Eye (tissue), 1 donor: ENCODE data around the gene KIAA0930.
"Not testable (repeated sequence)": the region's sequence is repeated elsewhere in the genome, so short reads cannot be mapped to it uniquely, and the experiment has no call there.

Source experiments
- DNase-seq: peaks from one replicate; pipeline ENCODE4 v3.0.0-alpha.2; 2015

Gene KIAA0930

DNA sequence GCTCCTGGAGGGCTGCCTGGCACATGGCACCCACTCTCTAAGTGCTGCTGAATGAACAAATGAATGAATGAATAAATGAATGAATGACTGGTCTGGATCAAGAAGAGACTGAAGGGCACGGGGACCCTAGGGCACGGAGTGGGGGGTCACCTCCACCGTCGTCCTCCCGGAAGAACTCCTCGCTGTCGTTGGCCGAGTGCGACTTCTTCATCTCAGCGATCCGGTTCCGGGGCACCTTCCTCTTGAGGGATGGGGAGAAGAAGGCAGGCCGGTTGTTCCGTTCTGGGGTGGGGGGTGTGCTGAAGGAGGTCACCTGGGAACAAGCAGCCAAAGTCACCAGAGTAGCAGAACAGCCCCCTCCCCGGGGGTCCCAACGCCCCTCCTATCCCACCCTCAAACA lies 41.0 kb downstream of the KIAA0930 start:
- no peak for DNase-seq

DNA sequence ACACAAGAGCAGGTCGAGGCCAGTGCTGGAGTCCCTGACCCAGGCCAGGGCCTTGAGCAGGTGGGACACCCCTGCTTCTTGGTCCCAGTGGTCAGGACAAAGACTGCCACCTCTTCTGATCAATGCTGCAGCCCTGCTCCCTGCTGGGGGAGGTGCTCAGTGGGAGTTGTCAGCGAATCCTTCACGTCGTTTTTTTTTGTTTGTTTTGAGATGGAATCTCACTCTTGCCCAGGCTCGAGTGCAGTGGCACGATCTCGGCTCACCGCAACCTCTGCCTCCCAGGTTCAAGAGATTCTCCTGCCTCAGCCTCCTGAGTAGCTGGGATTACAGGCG lies 42.3 kb downstream of the KIAA0930 start:
- no peak for DNase-seq

DNA sequence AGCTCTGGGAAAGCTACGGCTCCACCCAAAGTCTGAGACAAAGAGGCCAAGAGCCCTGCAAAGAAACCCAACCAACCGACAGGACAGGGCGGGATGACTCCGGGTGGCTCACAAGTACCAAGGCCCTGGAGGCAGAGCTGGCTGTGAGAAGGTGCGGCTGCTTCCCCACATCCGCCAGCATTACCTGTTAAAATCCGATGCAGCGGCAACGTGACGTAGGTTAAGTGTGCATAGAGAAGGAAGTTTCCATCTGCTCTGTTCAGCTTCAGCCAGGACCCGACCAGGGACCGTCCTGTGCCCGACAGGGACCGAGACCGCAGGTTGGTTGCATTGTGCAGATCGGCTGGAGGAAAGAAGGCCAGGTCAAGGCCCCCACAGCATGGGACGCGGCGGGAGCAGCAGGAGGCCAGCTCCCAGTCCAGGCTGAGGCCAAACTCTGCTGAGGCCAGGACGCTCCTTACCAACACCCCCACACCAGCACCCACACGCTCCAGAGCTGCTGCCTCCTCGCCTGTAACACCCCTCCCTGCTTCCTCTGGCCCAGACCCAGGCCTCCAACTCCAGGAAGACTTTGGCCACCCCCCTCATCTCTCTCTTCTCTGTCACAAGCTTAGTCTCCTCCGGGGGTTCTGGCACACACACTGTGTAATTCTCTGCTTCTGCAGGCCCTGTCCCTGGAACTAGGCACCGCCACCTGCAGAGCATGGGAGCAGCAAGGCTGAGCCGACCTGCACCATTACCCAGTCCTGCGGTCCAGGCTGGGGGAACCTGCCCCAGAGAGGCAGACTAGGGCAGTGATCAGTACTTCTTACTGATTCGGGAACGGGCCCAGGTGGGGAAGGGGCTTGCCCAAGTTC lies 42.9 kb downstream of the KIAA0930 start:
- no peak for DNase-seq

- no peak for DNase-seq
Measured at GRCh38 chr22:45196926-45197605, 43.6 kb downstream of the KIAA0930 start.

DNA sequence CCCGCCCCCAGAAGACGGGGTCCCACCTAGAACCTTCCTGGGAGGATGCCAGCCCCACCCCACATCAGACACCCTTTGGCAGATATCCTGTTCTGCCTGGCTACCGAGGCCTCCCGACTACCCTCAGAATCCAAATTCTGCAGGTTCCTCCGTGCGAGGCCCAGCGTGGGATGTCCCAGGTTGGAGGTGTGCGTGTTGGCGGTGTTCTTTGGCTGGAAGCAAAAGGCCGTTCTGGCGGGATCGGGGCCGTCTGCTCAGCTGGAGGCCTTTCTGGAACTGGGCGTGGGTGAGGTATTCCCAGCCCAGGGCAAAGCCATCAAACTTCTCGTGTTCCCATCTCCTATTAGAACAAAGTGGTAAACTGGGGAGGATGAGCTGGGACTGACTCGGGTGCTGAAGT lies 44.4 kb downstream of the KIAA0930 start:
- DNase-seq: no peak

DNA sequence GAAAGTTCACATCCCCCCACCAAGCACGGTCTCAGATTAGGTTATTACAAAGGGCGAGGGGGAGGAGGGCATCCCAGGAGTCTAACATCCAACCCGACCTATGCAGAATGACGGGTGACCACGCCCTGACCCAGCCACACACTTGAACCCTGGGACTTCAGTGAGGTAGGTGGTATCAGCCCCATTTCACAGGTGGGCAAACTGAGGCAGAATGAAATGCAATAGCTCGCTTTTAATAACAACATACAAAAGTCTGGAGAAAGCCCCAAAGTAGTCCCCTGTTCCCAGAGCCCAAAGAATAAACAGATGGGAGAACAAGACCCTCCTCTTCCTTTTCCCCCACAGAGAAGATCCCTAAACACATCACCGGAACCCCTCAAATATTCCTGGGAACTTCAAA lies 45.1 kb downstream of the KIAA0930 start:
- DNase-seq: no peak

DNA sequence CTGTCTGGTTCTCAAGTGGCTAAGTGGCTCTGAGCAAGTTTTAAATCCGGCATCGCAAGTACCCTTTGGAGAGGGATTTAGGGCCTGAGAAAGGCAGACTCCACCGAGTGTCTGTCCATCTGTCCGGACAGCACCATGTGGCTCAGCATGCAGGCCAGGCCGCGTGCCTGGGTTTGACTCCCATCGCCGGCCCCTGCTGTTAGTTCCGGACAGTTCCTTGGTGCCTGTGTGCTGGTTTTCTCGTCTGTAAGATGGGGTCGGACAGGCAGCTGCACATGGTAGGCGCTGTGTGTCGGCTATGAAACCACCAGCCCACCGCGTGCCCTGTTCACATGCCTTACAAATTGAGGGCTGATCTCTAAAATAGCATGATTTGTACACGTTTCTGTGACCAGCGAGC lies 46.0 kb downstream of the KIAA0930 start:
- DNase-seq: no peak

DNA sequence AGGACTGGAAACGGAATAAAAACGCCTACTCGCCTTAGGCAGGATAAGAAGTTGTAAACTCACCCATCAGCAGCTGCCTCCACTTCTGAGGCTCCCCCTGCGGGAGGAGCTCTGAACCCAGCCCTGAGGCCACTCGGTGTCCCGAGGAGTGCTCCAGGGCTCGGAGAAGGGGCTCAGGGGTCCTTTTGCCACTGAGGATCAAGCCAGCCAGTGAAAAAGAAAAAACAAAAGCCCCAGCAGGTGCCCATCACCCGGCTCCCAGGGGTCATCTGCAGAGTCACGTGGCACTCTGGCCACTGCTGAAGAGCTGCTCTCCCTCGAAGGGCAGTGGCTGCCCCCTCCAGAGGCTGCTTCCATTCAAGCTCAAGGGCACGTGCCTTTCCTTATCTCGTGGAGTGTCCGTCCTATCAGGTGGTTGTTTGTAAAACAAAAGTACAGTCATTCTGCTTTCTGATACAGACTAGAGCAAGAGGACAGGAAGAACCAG lies 48.0 kb downstream of the KIAA0930 start:
- DNase-seq: peak; percentile 34

DNA sequence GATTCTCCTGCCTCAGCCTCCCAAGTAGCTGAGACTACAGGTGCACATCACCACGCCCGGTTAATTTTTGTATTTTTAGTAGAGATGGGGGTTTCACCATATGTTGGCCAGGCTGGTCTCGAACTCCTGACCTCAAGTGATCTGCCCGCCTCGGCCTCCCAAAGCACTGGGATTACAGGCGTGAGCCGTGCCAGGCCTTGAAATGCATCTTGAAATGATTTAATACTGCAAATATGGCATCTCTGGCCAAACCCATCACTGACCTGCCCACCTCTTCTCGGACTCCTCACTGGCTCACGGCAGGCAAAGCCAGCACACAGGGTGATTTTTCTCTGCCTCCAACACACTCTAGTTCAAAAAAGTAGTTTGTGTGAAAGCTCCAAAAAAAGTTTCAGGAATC lies 48.9 kb downstream of the KIAA0930 start:
- not testable (repeated sequence) for DNase-seq

- no peak for DNase-seq
Measured at GRCh38 chr22:45190202-45190872, 50.4 kb downstream of the KIAA0930 start.

DNA sequence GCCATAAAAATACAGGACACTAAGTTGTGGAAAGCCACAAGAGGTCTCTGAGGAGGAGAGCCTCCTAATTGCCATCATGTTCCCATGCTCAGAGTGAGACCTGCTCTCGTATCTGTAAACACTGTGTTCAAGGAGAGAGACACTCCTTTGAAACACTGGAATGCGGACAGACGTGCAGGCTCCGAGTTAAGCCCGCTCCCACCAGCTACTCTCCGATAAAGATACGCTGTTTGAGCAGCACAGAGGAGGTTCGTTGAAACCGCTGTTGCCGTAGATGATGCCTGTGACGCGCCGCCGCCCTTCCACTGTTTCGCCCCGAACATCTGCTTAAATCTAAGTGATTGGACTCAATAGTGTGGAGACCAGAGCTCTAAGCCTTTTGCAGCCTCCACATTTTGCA lies 51.9 kb downstream of the KIAA0930 start:
- no peak for DNase-seq

- DNase-seq: no peak
Measured at GRCh38 chr22:45187891-45188290, 52.8 kb downstream of the KIAA0930 start.

- no peak for DNase-seq
Measured at GRCh38 chr22:45185718-45186514, 54.8 kb downstream of the KIAA0930 start.

GRCh38 chr22:45183974-45184373 lies 56.7 kb downstream of the KIAA0930 start:
- no peak for DNase-seq

DNA sequence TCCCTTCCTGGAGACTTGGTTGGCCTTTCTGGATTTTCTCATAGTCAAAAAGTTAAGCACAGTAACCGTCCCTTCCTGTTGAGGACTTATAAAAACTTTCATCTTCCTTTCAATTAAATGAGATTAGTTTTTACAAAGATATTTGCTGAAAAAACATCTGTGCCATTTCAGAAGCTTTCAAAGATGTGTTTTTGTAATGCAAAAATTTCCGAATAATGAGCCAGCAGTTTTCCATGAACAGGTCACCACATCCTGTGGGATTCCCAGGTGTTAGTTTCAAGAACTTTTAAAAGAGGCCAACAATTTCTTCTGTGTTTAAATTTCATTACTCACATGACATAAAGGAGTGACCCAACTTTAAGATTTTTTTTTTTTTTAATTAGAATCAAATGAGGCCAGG lies 58.9 kb downstream of the KIAA0930 start:
- no peak for DNase-seq

DNA sequence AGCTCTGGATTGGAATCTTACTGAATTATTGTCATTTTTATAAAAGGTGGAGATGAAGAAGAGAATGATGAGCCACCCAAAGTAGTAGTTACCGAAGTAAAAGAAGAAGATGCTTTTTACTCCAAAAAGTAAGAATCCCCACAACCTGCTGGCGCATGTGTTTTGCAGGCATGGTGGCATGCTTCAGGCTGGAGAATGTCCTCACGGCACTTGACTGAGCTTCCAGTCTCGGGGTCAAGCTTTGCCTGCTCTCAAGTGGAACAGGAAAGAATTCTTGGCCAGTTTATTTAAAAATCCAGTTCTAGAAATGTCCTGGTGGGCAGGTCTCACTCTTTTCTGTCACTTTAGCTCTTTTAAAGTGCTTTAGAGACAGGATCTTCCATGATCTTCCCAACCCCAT lies 59.5 kb downstream of the KIAA0930 start:
- DNase-seq: no peak

- DNase-seq: no peak
Measured at GRCh38 chr22:45180146-45180679, 60.5 kb downstream of the KIAA0930 start.

DNA sequence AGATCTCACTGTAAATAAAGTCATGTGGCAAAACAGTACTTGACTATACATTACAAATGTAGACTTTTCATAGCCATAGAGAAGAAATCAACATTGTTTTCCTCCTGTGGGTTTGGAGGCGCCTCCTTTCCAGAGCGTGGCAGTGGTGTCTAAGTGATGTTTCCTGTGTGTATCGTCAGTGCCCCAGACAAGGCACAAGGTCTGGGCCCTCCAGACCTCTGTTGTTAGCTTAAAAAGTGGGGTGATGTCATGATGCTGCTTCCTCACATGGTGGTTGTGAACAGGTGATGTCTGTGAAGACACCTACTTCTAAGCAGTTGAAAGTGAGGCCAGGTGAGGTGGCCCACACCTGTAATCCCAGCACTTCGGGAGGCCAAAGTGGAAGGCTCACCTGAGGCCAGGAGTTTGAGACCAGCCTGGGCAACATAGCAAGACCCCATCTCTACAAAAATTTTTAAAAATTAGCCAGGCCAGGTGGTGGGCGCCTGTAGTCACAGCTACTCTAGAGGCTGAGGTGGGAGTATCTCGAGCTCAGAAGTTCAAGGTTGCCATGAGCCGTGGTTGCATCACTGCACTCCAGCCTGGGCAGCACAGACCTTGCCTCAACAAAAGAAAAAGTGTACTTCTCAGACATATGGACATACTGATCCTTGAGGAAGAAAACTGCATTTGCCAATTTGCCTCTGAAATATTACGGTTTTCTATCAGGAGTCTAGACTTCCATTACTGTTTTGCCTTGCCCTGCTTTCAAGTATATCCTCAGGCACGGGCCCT lies 61.2 kb downstream of the KIAA0930 start:
- DNase-seq: no peak

- no peak for DNase-seq
Measured at GRCh38 chr22:45172881-45173585, 67.7 kb downstream of the KIAA0930 start.

DNA sequence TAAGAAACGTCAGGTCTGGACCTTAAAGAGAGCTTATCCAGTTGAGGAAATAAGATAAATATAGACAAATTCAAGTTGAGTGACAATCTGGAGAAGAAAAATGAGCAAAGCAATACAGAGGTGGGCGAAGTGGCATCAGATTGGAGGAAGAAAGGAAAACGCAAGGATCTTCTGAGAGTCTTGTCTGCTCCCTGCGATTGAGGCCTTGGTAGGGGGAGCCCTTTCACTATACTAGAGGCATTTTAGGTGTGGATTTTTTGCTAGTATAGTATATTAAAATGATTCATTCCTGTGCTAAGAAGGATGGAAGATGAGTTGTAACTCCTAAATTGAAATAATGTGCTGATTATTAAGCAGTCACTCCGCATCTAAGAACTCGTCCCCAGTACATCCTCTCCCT lies 68.9 kb downstream of the KIAA0930 start:
- no peak for DNase-seq
